HepG2 (cell line): ENCODE data around the gene IL11RA. TPM values are rescaled to one million over a fixed set of nuclear protein-coding genes. Genes with fewer than 3 reads are reported as not detected.
A peak's percentile ranks its signal among the peaks of the same experiment; 100 is the strongest.

Experiments used
- AGO2 ChIP-seq: fragments of 200-400 bp; formaldehyde crosslinking; optimal IDR thresholded peaks from 2 replicates; pipeline ENCODE3; 2017; ENCODE audit warnings: mild to moderate bottlenecking, low read depth, low read length, moderate library complexity
- ARHGAP35 ChIP-seq: sonication (generic); formaldehyde crosslinking; IDR thresholded peaks from 2 replicates; pipeline ENCODE4 v1.9.0; 2022; ENCODE audit warnings: mild to moderate bottlenecking, inconsistent platforms, moderate library complexity, missing genetic modification reagents, borderline replicate concordance
- ATF7-NPFF ChIP-seq: sonication (generic); formaldehyde crosslinking; IDR thresholded peaks from 2 replicates; pipeline ENCODE4 v1.8.1; 2023; ENCODE audit warnings: mild to moderate bottlenecking, low read depth, missing genetic modification reagents, moderate library complexity
- FOXO1 ChIP-seq: sonication (generic); formaldehyde crosslinking; IDR thresholded peaks from 2 replicates; pipeline ENCODE4 v1.4.0; 2020; ENCODE audit warnings: missing genetic modification reagents
- ISL2 ChIP-seq: sonication (generic); formaldehyde crosslinking; IDR thresholded peaks from 2 replicates; pipeline ENCODE4 v1.5.0; 2020; ENCODE audit warnings: missing genetic modification reagents
- KLF11 ChIP-seq: IDR thresholded peaks from 2 replicates; pipeline ENCODE4 v1.6.1; 2016; ENCODE audit warnings: missing compliant biosample characterization
- MAF1 ChIP-seq: sonication (generic); formaldehyde crosslinking; IDR thresholded peaks from 2 replicates; pipeline ENCODE4 v1.5.0; 2020; ENCODE audit warnings: missing genetic modification reagents, borderline replicate concordance
- MAFK ChIP-seq, 2 experiments: IDR thresholded peaks in 1 of 2; conservative IDR thresholded peaks in 1 of 2; 2 replicates each; pipeline ENCODE4 v1.6.1; 2011; ENCODE audit warnings: improper control_type of control experiment in 2 of 2, low read length in 2 of 2
- NFYC ChIP-seq: IDR thresholded peaks from 2 replicates; pipeline ENCODE4 v1.6.1; 2016; ENCODE audit warnings: missing genetic modification reagents, missing compliant biosample characterization
- PAF1 ChIP-seq: IDR thresholded peaks from 2 replicates; pipeline ENCODE4 v1.6.1; 2016; ENCODE audit warnings: missing genetic modification reagents, missing compliant biosample characterization
- RNF2 ChIP-seq: fragments of 450-650 bp; conservative IDR thresholded peaks from 2 replicates; pipeline ENCODE4 v1.6.1; 2016; ENCODE audit warnings: low read depth
- SETDB1 ChIP-seq: sonication (generic); formaldehyde crosslinking; IDR thresholded peaks from 2 replicates; pipeline ENCODE4 v1.5.1; 2020; ENCODE audit warnings: missing genetic modification reagents, mild to moderate bottlenecking, borderline replicate concordance
- SOX5 ChIP-seq: IDR thresholded peaks from 2 replicates; pipeline ENCODE4 v1.6.1; 2016; ENCODE audit warnings: borderline replicate concordance
- SP2 ChIP-seq: sonication (generic); formaldehyde crosslinking; IDR thresholded peaks from 2 replicates; pipeline ENCODE4 v1.5.1; 2020; ENCODE audit warnings: mild to moderate bottlenecking, missing genetic modification reagents
- TBX2 ChIP-seq: sonication (generic); formaldehyde crosslinking; IDR thresholded peaks from 2 replicates; pipeline ENCODE4 v1.5.0; 2020; ENCODE audit warnings: missing genetic modification reagents, mild to moderate bottlenecking, borderline replicate concordance
- ZBTB7B ChIP-seq: sonication (generic); formaldehyde crosslinking; IDR thresholded peaks from 2 replicates; pipeline ENCODE4 v1.4.0; 2020; ENCODE audit warnings: missing genetic modification reagents
- ZNF354B ChIP-seq: sonication (generic); formaldehyde crosslinking; IDR thresholded peaks from 2 replicates; pipeline ENCODE4 v1.8.0; 2022; ENCODE audit warnings: mild to moderate bottlenecking, missing genetic modification reagents
- ZNF761 ChIP-seq: sonication (generic); formaldehyde crosslinking; conservative IDR thresholded peaks from 2 replicates; pipeline ENCODE4 v1.4.0; 2020; ENCODE audit warnings: mild to moderate bottlenecking, missing genetic modification reagents
- polyA plus RNA-seq, 8 experiments: library from polyadenylated mRNA; depleted of rRNA in 3 of 8; stranded (reverse) in 7 of 8; unstranded in 1 of 8; fragments of >200 nt; fragmentation: Illumina TruSeq in 4 of 8; extraction: Trizol in 4 of 8; gene quantifications; 2 replicates each; pipeline versions ENCODE4 v1.2.1 to v1.2.3, GENCODE V29; 2011 to 2016; ENCODE audit warnings: low read depth in 4 of 8, missing spikeins in 1 of 8, mixed read lengths in 1 of 8; ENCODE audit not compliant: insufficient read depth in 1 of 8
- total RNA-seq, 5 experiments: library from RNA; depleted of rRNA; stranded (reverse); fragments of >200 nt; fragmentation: Illumina TruSeq; extraction: Trizol; gene quantifications; 2 replicates each; pipeline ENCODE4 v1.2.3, GENCODE V29; 2016; ENCODE audit warnings: low read depth in 1 of 5
- TF ChIP-seq, protein P1 (sequence below): sonication (generic); formaldehyde crosslinking; IDR thresholded peaks from 2 replicates; pipeline ENCODE4 v1.5.0; 2020; ENCODE audit warnings: mild to moderate bottlenecking, missing genetic modification reagents, borderline replicate concordance
- TF ChIP-seq, protein P2 (sequence below): sonication (generic); formaldehyde crosslinking; IDR thresholded peaks from 2 replicates; pipeline ENCODE4 v1.5.0; 2020; ENCODE audit warnings: missing genetic modification reagents
- TF ChIP-seq, protein P3 (sequence below): sonication (generic); formaldehyde crosslinking; IDR thresholded peaks from 2 replicates; pipeline ENCODE4 v1.8.0; 2022; ENCODE audit warnings: mild to moderate bottlenecking, missing genetic modification reagents
- TF ChIP-seq, protein P4 (sequence below): sonication (generic); formaldehyde crosslinking; IDR thresholded peaks from 2 replicates; pipeline ENCODE4 v1.4.0; 2020; ENCODE audit warnings: missing genetic modification reagents, borderline replicate concordance

The IL11RA gene
- total and polyA plus RNA-seq, 2 of the 13 experiments (the other 11 are each of a cell fraction or from before 2014, with no cell fraction given): 2.0 to 4.2 TPM

DNA sequence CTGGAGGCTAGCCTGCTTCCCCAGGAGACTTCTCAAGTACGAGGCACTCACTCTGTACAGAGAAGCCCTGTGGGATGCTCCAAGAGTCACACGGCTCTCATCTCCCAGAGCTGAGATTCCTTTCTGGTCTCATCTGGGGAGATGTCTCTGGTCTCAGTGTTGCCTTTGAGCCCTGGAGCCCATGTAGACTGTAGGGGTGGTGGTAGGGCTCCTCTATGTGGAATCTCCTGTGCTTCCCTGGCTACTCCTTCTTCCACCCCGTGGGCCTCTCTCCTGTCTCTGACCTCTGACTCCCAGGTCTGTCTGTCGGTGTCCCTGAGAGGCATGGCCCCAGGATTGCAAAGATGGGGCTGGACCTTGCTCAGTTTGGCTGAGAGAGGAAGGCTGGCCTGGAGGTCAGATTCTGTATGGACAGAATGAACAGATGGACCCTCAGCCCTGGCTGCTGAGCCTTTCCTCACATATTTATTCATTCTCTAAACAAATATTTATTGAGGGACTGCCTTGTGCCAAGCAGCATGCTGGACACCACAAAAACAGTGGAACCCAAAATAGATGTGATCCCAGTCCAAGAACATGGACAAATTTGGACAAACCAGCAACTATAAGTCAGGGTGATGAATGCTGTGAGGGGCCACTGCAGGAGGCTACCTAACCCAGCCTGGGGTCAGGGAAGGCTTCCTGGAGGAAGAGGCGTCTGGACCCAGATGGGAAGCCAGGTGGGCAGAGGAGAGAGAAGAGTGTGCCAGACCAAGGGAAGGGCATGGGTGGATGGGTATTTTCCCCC lies 36.5 kb downstream of the IL11RA start (continued):
- TF ChIP-seq, protein P1, sequence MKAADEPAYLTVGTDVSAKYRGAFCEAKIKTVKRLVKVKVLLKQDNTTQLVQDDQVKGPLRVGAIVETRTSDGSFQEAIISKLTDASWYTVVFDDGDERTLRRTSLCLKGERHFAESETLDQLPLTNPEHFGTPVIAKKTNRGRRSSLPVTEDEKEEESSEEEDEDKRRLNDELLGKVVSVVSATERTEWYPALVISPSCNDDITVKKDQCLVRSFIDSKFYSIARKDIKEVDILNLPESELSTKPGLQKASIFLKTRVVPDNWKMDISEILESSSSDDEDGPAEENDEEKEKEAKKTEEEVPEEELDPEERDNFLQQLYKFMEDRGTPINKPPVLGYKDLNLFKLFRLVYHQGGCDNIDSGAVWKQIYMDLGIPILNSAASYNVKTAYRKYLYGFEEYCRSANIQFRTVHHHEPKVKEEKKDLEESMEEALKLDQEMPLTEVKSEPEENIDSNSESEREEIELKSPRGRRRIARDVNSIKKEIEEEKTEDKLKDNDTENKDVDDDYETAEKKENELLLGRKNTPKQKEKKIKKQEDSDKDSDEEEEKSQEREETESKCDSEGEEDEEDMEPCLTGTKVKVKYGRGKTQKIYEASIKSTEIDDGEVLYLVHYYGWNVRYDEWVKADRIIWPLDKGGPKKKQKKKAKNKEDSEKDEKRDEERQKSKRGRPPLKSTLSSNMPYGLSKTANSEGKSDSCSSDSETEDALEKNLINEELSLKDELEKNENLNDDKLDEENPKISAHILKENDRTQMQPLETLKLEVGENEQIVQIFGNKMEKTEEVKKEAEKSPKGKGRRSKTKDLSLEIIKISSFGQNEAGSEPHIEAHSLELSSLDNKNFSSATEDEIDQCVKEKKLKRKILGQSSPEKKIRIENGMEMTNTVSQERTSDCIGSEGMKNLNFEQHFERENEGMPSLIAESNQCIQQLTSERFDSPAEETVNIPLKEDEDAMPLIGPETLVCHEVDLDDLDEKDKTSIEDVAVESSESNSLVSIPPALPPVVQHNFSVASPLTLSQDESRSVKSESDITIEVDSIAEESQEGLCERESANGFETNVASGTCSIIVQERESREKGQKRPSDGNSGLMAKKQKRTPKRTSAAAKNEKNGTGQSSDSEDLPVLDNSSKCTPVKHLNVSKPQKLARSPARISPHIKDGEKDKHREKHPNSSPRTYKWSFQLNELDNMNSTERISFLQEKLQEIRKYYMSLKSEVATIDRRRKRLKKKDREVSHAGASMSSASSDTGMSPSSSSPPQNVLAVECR (CRISPR knock-in tag): peak; percentile 46; the same call in 1 of the 2 replicates
- TF ChIP-seq SETDB1 (CRISPR knock-in tag) (no peak), NFYC (CRISPR knock-in tag) (no peak), MAF1 (CRISPR knock-in tag) (no peak), ZNF761 (CRISPR knock-in tag) (0 out of 2 replicates have a peak, but pooled peaks have one; percentile 47), AGO2 (no peak), FOXO1 (CRISPR knock-in tag) (no peak; the same call in 1 of the 2 replicates), RNF2 (no peak), ZNF354B (CRISPR knock-in tag) (no peak), SOX5 (CRISPR knock-in tag) (peak; percentile 52), ISL2 (CRISPR knock-in tag) (peak; percentile 61), ARHGAP35 (no peak), ATF7-NPFF (CRISPR knock-in tag) (no peak), TBX2 (peak; percentile 41), PAF1 (no peak), SP2 (CRISPR knock-in tag) (no peak), ZBTB7B (peak; percentile 48; the same call in 1 of the 2 replicates), MAFK (conservative IDR thresholded peaks at IDR 0.05 in 1 of 2, IDR thresholded peaks at IDR 0.05 in 1 of 2; ENCODE audit: low read length in 2 of 2) (no peak), KLF11 (CRISPR knock-in tag) (no peak)
- TF ChIP-seq, protein P2, sequence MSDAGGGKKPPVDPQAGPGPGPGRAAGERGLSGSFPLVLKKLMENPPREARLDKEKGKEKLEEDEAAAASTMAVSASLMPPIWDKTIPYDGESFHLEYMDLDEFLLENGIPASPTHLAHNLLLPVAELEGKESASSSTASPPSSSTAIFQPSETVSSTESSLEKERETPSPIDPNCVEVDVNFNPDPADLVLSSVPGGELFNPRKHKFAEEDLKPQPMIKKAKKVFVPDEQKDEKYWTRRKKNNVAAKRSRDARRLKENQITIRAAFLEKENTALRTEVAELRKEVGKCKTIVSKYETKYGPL: no peak
- TF ChIP-seq, protein P3, sequence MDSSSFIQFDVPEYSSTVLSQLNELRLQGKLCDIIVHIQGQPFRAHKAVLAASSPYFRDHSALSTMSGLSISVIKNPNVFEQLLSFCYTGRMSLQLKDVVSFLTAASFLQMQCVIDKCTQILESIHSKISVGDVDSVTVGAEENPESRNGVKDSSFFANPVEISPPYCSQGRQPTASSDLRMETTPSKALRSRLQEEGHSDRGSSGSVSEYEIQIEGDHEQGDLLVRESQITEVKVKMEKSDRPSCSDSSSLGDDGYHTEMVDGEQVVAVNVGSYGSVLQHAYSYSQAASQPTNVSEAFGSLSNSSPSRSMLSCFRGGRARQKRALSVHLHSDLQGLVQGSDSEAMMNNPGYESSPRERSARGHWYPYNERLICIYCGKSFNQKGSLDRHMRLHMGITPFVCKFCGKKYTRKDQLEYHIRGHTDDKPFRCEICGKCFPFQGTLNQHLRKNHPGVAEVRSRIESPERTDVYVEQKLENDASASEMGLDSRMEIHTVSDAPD (CRISPR knock-in tag): no peak
- TF ChIP-seq, protein P4, sequence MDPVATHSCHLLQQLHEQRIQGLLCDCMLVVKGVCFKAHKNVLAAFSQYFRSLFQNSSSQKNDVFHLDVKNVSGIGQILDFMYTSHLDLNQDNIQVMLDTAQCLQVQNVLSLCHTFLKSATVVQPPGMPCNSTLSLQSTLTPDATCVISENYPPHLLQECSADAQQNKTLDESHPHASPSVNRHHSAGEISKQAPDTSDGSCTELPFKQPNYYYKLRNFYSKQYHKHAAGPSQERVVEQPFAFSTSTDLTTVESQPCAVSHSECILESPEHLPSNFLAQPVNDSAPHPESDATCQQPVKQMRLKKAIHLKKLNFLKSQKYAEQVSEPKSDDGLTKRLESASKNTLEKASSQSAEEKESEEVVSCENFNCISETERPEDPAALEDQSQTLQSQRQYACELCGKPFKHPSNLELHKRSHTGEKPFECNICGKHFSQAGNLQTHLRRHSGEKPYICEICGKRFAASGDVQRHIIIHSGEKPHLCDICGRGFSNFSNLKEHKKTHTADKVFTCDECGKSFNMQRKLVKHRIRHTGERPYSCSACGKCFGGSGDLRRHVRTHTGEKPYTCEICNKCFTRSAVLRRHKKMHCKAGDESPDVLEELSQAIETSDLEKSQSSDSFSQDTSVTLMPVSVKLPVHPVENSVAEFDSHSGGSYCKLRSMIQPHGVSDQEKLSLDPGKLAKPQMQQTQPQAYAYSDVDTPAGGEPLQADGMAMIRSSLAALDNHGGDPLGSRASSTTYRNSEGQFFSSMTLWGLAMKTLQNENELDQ (CRISPR knock-in tag): no peak
